Stimulated activated CD4-positive, alpha-beta T cell treated with anti-CD3 and anti-CD28 coated beads, Interleukin-1b, Interleukin-23, amount 100 ng/mL, for 1 hour (primary cell): ENCODE measurements around the gene PRDM5.

Source experiments
- DNase-seq, 2 donors: peaks; one replicate each; pipeline ENCODE4 v3.0.0-alpha.2; 2020; ENCODE audit warnings: low read depth in 2 of 2

The PRDM5 gene

GRCh38 chr4:120922381-120923206 lies at the start of gene PRDM5:
TSS of gene PRDM5 (minus strand) at chr4:120922726. CDS start at chr4:120922608, 118 bp downstream.
- no peak for DNase-seq

- DNase-seq: no peak
Measured at GRCh38 chr4:120971884-120972283, 49.4 kb upstream of the PRDM5 start.

GRCh38 chr4:120965938-120966337 lies 43.4 kb upstream of the PRDM5 start:
- no peak for DNase-seq

- DNase-seq: no peak
Measured at GRCh38 chr4:120964596-120964995, 42.1 kb upstream of the PRDM5 start.

GRCh38 chr4:120963449-120963848 lies 40.9 kb upstream of the PRDM5 start:
- DNase-seq: no peak

- no peak for DNase-seq
Measured at GRCh38 chr4:120960656-120961267, 38.2 kb upstream of the PRDM5 start.

GRCh38 chr4:120948382-120948781 lies 25.9 kb upstream of the PRDM5 start:
- DNase-seq: no peak

GRCh38 chr4:120942776-120943175 lies 20.2 kb upstream of the PRDM5 start:
- no peak for DNase-seq

GRCh38 chr4:120940547-120940946 lies 18.0 kb upstream of the PRDM5 start:
- DNase-seq: no peak

GRCh38 chr4:120939693-120940092 lies 17.2 kb upstream of the PRDM5 start:
- no peak for DNase-seq

GRCh38 chr4:120929847-120930246 lies 7.3 kb upstream of the PRDM5 start:
- DNase-seq: no peak

- DNase-seq: no peak
Measured at GRCh38 chr4:120927801-120928409, 5.4 kb upstream of the PRDM5 start.

- DNase-seq: no peak
Measured at GRCh38 chr4:120926358-120927025, 4.0 kb upstream of the PRDM5 start.

- no peak for DNase-seq
Measured at GRCh38 chr4:120924931-120925330, 2.4 kb upstream of the PRDM5 start.

GRCh38 chr4:120923207-120923522 lies 639 bp upstream of the PRDM5 start:
- DNase-seq: no peak

- no peak for DNase-seq
Measured at GRCh38 chr4:120921456-120922380, 808 bp downstream of the PRDM5 start.

GRCh38 chr4:120920666-120921065 lies 1.9 kb downstream of the PRDM5 start:
- no peak for DNase-seq

- DNase-seq: no peak
Measured at GRCh38 chr4:120919358-120919757, 3.2 kb downstream of the PRDM5 start.

GRCh38 chr4:120918788-120919187 lies 3.7 kb downstream of the PRDM5 start:
- no peak for DNase-seq

GRCh38 chr4:120918092-120918491 lies 4.4 kb downstream of the PRDM5 start:
- DNase-seq: no peak

GRCh38 chr4:120916937-120917336 lies 5.6 kb downstream of the PRDM5 start:
- no peak for DNase-seq
